ENCODE measurements around the gene MAP2K6.

Gene MAP2K6

DNA sequence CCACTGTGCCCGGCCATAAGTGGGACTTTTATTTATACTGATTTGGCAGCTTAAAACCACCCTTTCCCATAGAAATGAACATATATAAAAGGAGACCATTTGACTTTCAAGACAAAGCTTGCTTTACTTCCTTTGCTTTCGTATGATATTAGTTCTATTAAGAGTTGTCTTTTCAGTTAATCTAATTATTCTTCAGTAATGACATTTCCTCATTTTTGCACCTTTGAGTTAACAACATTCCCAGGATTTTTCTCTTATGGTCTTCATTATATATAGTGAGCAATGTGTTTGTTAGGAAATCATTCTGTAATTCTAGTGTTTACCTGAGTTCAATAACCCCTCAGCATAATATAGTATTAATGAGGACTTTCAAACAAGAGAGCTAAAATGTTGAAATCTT is 173.8 kb downstream of the MAP2K6 start:
- DNase-seq, result no peak

GRCh38 chr17:69588827-69589239 is 174.3 kb downstream of the MAP2K6 start:
- no peak for DNase-seq

- DNase-seq, result no peak
Observed at GRCh38 chr17:69590671-69591070, 176.2 kb downstream of the MAP2K6 start.

DNA sequence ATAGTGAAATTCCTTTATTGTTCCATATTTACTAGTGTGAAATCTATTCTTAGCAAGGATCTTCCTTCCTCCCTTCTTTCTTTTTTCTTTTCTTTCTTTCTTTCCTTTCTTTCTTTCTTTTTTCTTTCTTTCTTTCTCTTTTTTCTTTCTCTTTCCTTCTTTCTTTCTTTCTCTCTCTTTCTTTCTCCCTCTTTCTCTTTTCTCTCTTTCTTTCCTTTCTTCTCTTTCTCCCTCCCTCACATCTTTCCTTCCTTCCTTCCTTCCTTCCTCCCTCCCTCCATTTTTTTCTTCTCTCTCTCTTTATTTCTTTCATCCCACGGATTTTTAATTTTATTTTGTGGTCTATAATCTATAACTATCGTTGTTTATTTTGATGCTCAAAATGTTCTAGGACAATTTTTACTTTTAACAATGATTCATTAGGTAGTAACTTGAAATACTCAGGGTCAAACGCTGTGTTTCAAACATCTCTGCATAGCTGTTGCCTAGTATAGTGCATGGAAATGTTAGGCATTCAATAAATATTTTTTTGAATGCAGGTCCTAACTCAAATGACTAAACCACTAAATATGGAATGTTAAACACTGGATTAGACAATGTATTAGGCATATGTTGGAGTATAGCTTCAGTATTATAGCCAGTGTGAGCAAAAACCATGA is 178.3 kb downstream of the MAP2K6 start:
- DNase-seq, result no peak

- DNase-seq, result no peak
Observed at GRCh38 chr17:69593351-69593715, 178.8 kb downstream of the MAP2K6 start.

DNA sequence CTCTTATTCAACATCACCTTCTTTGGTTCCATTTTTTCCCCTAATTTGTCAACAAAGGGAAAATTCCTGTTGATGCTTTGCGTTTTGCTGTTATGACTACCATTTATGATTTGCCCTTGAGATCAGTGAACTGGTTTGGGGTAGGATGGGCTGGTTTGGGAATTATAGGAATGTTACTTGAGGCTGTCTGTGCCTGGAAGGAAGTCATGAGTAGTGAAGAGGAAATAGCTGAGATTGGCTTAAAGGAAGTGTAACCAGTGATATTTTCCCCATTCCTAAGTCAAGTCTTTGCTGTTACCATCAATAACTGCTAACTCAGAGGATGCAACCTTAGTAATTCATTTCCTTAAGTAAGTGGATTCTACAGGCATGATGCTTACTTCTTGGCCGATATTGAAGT is 179.2 kb downstream of the MAP2K6 start:
- DNase-seq, result no peak

- DNase-seq, result no peak
Observed at GRCh38 chr17:69594641-69595040, 180.1 kb downstream of the MAP2K6 start.

DNA sequence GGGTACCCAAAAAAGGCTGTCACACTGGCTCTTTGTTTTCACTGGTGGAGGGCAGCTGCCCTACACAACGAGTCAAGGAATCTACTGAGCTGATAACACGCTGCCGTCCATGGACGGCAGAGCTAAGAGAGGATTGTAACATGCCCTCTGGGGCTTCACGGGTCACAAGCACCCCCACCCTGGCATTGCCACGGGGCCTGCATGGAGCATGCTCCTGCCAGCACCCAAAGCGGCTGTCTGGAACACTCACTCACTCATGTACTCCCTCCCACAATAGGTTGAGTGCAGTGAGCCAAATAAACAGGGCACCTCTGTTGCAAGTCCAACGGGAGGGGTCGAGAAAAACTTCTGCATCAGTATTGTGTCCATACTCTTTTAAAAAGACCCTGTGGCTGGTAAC is 181.6 kb downstream of the MAP2K6 start:
- DNase-seq, result no peak

GRCh38 chr17:69597898-69598692 is 183.6 kb downstream of the MAP2K6 start:
- DNase-seq, result no peak

GRCh38 chr17:69602972-69603371 is 188.5 kb downstream of the MAP2K6 start:
- no peak for DNase-seq
